EH (cell line): ENCODE measurements around the gene STT3A.

Source experiments
- DNase-seq: peaks from one replicate; pipeline ENCODE4 v3.0.0-alpha.2; 2015; ENCODE audit warnings: low read depth

Gene STT3A

GRCh38 chr11:125588505-125588904 is 4.1 kb upstream of the STT3A start:
- DNase-seq = no peak

- DNase-seq = no peak
Measured at GRCh38 chr11:125591649-125592304, 875 bp upstream of the STT3A start.

GRCh38 chr11:125593114-125593820 is 615 bp downstream of the STT3A start:
- DNase-seq = peak; percentile 66

- DNase-seq = no peak
Measured at GRCh38 chr11:125594958-125595357, 2.3 kb downstream of the STT3A start.

GRCh38 chr11:125600663-125601062 is 8.0 kb downstream of the STT3A start:
- no peak for DNase-seq

- DNase-seq = peak; percentile 57
Measured at GRCh38 chr11:125603207-125603606, 10.6 kb downstream of the STT3A start.

GRCh38 chr11:125605417-125605816 is 12.8 kb downstream of the STT3A start:
- DNase-seq = no peak

- DNase-seq = no peak
Measured at GRCh38 chr11:125609545-125609944, 16.9 kb downstream of the STT3A start.

GRCh38 chr11:125618383-125618782 is 25.7 kb downstream of the STT3A start:
- DNase-seq = no peak

GRCh38 chr11:125621995-125622394 is 29.3 kb downstream of the STT3A start:
- peak; percentile 79 for DNase-seq

- DNase-seq = no peak
Measured at GRCh38 chr11:125623064-125623463, 30.4 kb downstream of the STT3A start.

GRCh38 chr11:125624756-125625213 is 32.1 kb downstream of the STT3A start, which contains the start of gene CHEK1:
Gene CHEK1, plus strand, starts transcription at chr11:125625163. Its CDS starts 1,606 bp downstream, at chr11:125626769.
- no peak for DNase-seq

GRCh38 chr11:125625225-125625629 is 32.6 kb downstream of the STT3A start:
- DNase-seq = no peak

- peak; percentile 90 for DNase-seq
Measured at GRCh38 chr11:125625630-125626287, 33.1 kb downstream of the STT3A start.

GRCh38 chr11:125626288-125626950 is 33.8 kb downstream of the STT3A start:
- DNase-seq = peak; percentile 93

GRCh38 chr11:125627236-125627910 is 34.7 kb downstream of the STT3A start:
- DNase-seq = peak; percentile 8

- DNase-seq = no peak
Measured at GRCh38 chr11:125637840-125638239, 45.2 kb downstream of the STT3A start.

- DNase-seq = no peak
Measured at GRCh38 chr11:125638315-125638714, 45.7 kb downstream of the STT3A start.

GRCh38 chr11:125645871-125646270 is 53.2 kb downstream of the STT3A start:
- DNase-seq = no peak

GRCh38 chr11:125649465-125650166 is 57.0 kb downstream of the STT3A start:
- DNase-seq = no peak

GRCh38 chr11:125662689-125663088 is 70.0 kb downstream of the STT3A start:
- no peak for DNase-seq
